HG03432 (cell line): ENCODE results near the gene LGR4.
"Not testable (repeated sequence)": the region's sequence is repeated elsewhere in the genome, so short reads cannot be mapped to it uniquely, and the experiment has no call there.

Experiments used
- ATAC-seq: cut with Tn5 transposase; IDR thresholded peaks from one replicate; pipeline ENCODE4 v1.9.1; 2021; ENCODE audit warnings: mild to moderate bottlenecking, moderate library complexity; ENCODE audit not compliant: unreplicated experiment

LGR4 gene

GRCh38 chr11:27353593-27354358, 118.8 kb downstream of the LGR4 start:
- ATAC-seq, result no peak

GRCh38 chr11:27352781-27353180, 119.8 kb downstream of the LGR4 start:
- ATAC-seq, result no peak

GRCh38 chr11:27350511-27350910, 122.1 kb downstream of the LGR4 start:
- no peak for ATAC-seq

GRCh38 chr11:27349919-27350318, 122.7 kb downstream of the LGR4 start:
- no peak for ATAC-seq

GRCh38 chr11:27348340-27348873, 124.2 kb downstream of the LGR4 start:
- no peak for ATAC-seq

GRCh38 chr11:27347359-27348339, 124.9 kb downstream of the LGR4 start:
- ATAC-seq, result no peak

GRCh38 chr11:27339941-27340340, 132.6 kb downstream of the LGR4 start:
- ATAC-seq, result no peak

- not testable (repeated sequence) for ATAC-seq
These were observed 137.8 kb downstream of the LGR4 start for GRCh38 chr11:27334764-27335163.

- ATAC-seq, result no peak
These were observed 140.6 kb downstream of the LGR4 start for GRCh38 chr11:27331981-27332380.

GRCh38 chr11:27330633-27331270, 141.8 kb downstream of the LGR4 start:
- no peak for ATAC-seq

GRCh38 chr11:27329867-27330632, 142.5 kb downstream of the LGR4 start:
- no peak for ATAC-seq

- no peak for ATAC-seq
These were observed 144.0 kb downstream of the LGR4 start for GRCh38 chr11:27328614-27329013.

- not testable (repeated sequence) for ATAC-seq
These were observed 145.5 kb downstream of the LGR4 start for GRCh38 chr11:27327064-27327463.

GRCh38 chr11:27322196-27322595, 150.4 kb downstream of the LGR4 start:
- not testable (repeated sequence) for ATAC-seq

GRCh38 chr11:27321340-27321739, 151.2 kb downstream of the LGR4 start:
- not testable (repeated sequence) for ATAC-seq

- ATAC-seq, result peak; percentile 100
These were observed 153.5 kb downstream of the LGR4 start for GRCh38 chr11:27319072-27319471.

GRCh38 chr11:27317751-27318150, 154.8 kb downstream of the LGR4 start:
- ATAC-seq, result no peak
